IPS-18a (cell line): ENCODE measurements around the gene ELMOD1.

Experiments
- H3K27ac ChIP-seq: one replicate; pipeline ENCODE4 v1.5.1; 2013; ENCODE audit warnings: low read length
- H3K27me3 ChIP-seq: one replicate; pipeline ENCODE4 v1.6.1; 2013; ENCODE audit warnings: mild to moderate bottlenecking, low read length; ENCODE audit not compliant: control insufficient read depth, insufficient read depth
- H3K36me3 ChIP-seq: one replicate; pipeline ENCODE4 v1.6.1; 2013; ENCODE audit warnings: low read depth, low read length; ENCODE audit not compliant: control insufficient read depth
- H3K4me1 ChIP-seq: one replicate; pipeline ENCODE4 v1.6.1; 2013; ENCODE audit warnings: low read depth, low read length; ENCODE audit not compliant: control insufficient read depth
- H3K4me3 ChIP-seq: one replicate; pipeline ENCODE4 v1.5.1; 2013; ENCODE audit warnings: low read length
- H3K9ac ChIP-seq: one replicate; pipeline ENCODE4 v1.6.1; 2013; ENCODE audit warnings: mild to moderate bottlenecking, low read length, moderate library complexity
- H3K9me3 ChIP-seq: one replicate; pipeline ENCODE4 v1.6.1; 2013; ENCODE audit warnings: low read depth, low read length; ENCODE audit not compliant: control insufficient read depth

ELMOD1 gene

GRCh38 chr11:107697291-107697690, 106.3 kb downstream of the ELMOD1 start:
- H3K4me1 ChIP-seq: peaks cover 3% of the 10 kb centered on the region
- H3K27me3 ChIP-seq: no peaks in the 10 kb centered on the region
- H3K9ac ChIP-seq: no peak overlapping the region
- no peak overlapping the region for H3K4me3 ChIP-seq
- no peaks in the 10 kb centered on the region for H3K9me3 ChIP-seq
- no peak overlapping the region for H3K27ac ChIP-seq
- H3K36me3 ChIP-seq: no peaks in the 10 kb centered on the region

- Histone ChIP-seq H3K36me3 (no peaks in the 10 kb centered on the region), H3K9ac (no peak overlapping the region), H3K4me3 (no peak overlapping the region), H3K27ac (no peak overlapping the region), H3K4me1 (peaks cover 3% of the 10 kb centered on the region), H3K27me3 (no peaks in the 10 kb centered on the region), H3K9me3 (no peaks in the 10 kb centered on the region)
Measured at GRCh38 chr11:107699371-107700285, 108.7 kb downstream of the ELMOD1 start.

DNA sequence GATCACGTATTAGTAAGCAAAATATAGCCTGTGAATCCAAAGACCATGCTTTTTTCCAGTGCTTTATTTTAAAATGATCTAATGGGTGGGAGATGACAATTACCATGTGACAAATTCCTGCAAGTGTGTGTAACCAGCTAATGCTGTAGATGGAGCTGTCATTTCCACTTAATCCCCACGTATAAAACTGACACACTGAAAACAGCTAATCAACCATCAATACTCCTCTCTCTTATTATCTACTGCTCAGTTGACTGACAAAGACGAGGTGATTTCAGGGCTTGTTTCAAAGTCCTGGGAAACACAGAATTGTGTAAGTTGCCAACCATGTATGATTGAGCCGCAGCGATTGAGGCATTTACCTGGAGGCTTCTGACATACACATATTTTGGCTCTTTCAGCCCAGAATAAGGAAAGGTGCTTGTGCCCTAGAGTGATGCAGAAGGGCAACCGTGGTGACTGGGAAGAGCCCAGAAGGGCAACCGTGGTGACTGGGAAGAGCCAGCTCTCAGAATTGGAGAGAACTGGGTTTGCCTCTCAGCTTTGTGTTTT, 111.2 kb downstream of the ELMOD1 start:
- no peaks in the 10 kb centered on the region for H3K27me3 ChIP-seq
- H3K4me3 ChIP-seq: no peak overlapping the region
- H3K9me3 ChIP-seq: no peaks in the 10 kb centered on the region

GRCh38 chr11:107702723-107703122, 111.8 kb downstream of the ELMOD1 start:
- H3K36me3 ChIP-seq: no peaks in the 10 kb centered on the region
- H3K4me1 ChIP-seq: peaks cover 13% of the 10 kb centered on the region
- no peaks in the 10 kb centered on the region for H3K27me3 ChIP-seq
- no peak overlapping the region for H3K4me3 ChIP-seq
- H3K9ac ChIP-seq: no peak overlapping the region
- no peak overlapping the region for H3K27ac ChIP-seq
- H3K9me3 ChIP-seq: no peaks in the 10 kb centered on the region

More for the DNA sequence above, 111.2 kb downstream of the ELMOD1 start:
- H3K36me3 ChIP-seq: no peaks in the 10 kb centered on the region
- peaks cover 7% of the 10 kb centered on the region for H3K4me1 ChIP-seq
- H3K27ac ChIP-seq: no peak overlapping the region
- H3K9ac ChIP-seq: no peak overlapping the region

DNA sequence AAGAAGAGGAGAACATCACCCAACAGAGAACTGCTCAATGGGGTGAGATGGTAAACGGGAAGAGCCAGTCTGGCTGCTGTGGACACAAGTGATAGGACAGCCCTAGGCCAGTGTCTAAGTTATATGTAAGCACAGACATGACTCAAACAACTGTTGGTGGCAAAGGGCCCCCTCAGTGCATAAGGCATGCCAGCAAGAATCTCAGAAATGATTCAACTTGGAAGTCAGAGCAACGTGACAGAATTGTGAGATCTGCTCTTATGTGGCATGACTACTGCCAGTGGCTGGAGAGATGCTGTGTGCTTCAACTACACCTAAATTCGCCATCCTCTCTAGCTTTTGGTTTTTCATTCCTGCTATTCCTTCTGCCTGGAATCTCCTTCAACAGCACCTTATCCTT, 113.5 kb downstream of the ELMOD1 start:
- Histone ChIP-seq H3K9me3 (no peaks in the 10 kb centered on the region), H3K27ac (no peak overlapping the region), H3K27me3 (no peaks in the 10 kb centered on the region), H3K36me3 (no peaks in the 10 kb centered on the region), H3K4me1 (peaks cover 21% of the 10 kb centered on the region), H3K9ac (no peak overlapping the region), H3K4me3 (no peak overlapping the region)

DNA sequence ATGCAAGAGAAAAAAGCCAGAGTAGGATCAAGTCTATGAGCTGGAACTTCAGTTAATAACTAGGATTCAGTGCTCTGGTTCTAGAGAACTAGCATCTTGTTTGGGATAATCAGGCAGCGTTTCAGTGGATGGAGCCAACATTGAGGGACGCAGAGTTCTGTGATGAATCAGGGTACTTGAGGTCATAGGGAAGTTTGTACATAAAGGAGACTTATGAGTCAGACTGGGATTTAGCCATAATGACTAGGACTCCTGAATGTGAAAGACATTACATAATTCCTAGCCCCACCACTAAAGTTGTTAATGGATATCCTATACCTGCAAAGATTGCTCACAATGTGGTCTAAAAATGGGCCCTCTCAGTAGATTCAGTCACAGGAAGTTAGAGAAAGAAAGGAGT, 114.1 kb downstream of the ELMOD1 start:
- Histone ChIP-seq H3K27ac (no peak overlapping the region), H3K9me3 (no peaks in the 10 kb centered on the region), H3K9ac (no peak overlapping the region)

GRCh38 chr11:107706531-107706930, 115.6 kb downstream of the ELMOD1 start:
- Histone ChIP-seq H3K4me1 (peaks cover 18% of the 10 kb centered on the region), H3K4me3 (no peak overlapping the region), H3K9ac (no peak overlapping the region), H3K27me3 (no peaks in the 10 kb centered on the region), H3K36me3 (no peaks in the 10 kb centered on the region), H3K9me3 (no peaks in the 10 kb centered on the region), H3K27ac (no peak overlapping the region)

More for the DNA sequence above, 114.1 kb downstream of the ELMOD1 start:
- Histone ChIP-seq H3K4me1 (peaks cover 21% of the 10 kb centered on the region), H3K36me3 (no peaks in the 10 kb centered on the region), H3K4me3 (no peak overlapping the region), H3K27me3 (no peaks in the 10 kb centered on the region)

DNA sequence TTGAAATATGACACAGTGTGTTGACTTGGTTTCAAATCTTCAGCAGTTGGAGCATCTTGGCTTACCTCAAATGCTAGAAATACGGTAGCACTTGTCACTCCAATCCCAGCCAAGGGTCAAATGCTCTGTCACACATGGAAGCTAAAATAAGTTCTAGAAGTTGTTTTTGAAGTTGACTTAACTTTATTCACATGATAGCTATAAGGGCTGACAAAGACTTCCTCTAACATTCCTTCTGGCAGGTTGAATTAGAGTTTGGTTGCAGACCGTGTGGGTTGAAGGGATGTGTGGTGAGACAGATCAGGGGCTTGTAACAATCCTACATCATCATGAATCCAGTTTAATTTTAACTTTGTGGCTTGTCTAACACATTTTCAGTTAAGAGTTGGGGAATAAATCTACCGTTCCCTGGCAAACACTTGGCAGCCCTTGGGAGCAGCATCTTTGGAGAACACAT, 116.3 kb downstream of the ELMOD1 start:
- Histone ChIP-seq H3K9me3 (no peaks in the 10 kb centered on the region), H3K36me3 (no peaks in the 10 kb centered on the region), H3K4me3 (no peak overlapping the region), H3K4me1 (peaks cover 18% of the 10 kb centered on the region), H3K9ac (no peak overlapping the region), H3K27ac (no peak overlapping the region), H3K27me3 (no peaks in the 10 kb centered on the region)

- Histone ChIP-seq H3K27me3 (no peaks in the 10 kb centered on the region), H3K27ac (no peak overlapping the region), H3K4me1 (peaks cover 18% of the 10 kb centered on the region)
Measured at GRCh38 chr11:107707807-107708206, 116.9 kb downstream of the ELMOD1 start.

GRCh38 chr11:107708792-107709191, 117.8 kb downstream of the ELMOD1 start:
- Histone ChIP-seq H3K36me3 (no peaks in the 10 kb centered on the region), H3K9me3 (no peaks in the 10 kb centered on the region), H3K4me3 (no peak overlapping the region), H3K9ac (no peak overlapping the region), H3K27me3 (no peaks in the 10 kb centered on the region), H3K27ac (no peak overlapping the region), H3K4me1 (peaks cover 18% of the 10 kb centered on the region)

More at GRCh38 chr11:107707807-107708206, 116.9 kb downstream of the ELMOD1 start:
- no peaks in the 10 kb centered on the region for H3K9me3 ChIP-seq
- no peak overlapping the region for H3K9ac ChIP-seq
- no peaks in the 10 kb centered on the region for H3K36me3 ChIP-seq
- H3K4me3 ChIP-seq: no peak overlapping the region

- Histone ChIP-seq H3K9me3 (no peaks in the 10 kb centered on the region), H3K9ac (no peak overlapping the region), H3K27ac (no peak overlapping the region), H3K4me1 (peaks cover 18% of the 10 kb centered on the region), H3K27me3 (no peaks in the 10 kb centered on the region), H3K4me3 (no peak overlapping the region), H3K36me3 (no peaks in the 10 kb centered on the region)
Measured at GRCh38 chr11:107710301-107710700, 119.4 kb downstream of the ELMOD1 start.
